ENCODE measurements around the gene MYBPHL.

MYBPHL gene

GRCh38 chr1:109263597-109264378 lies 43.0 kb downstream of the MYBPHL start (continued):
- TF ChIP-seq ZNF280D (tag by site-specific recombination; IDR thresholded peaks at IDR 0.05) (no peak), ZBTB20 (tag by site-specific recombination; IDR thresholded peaks at IDR 0.05) (no peak), ZFP69B (tag by site-specific recombination; IDR thresholded peaks at IDR 0.05) (no peak), ZNF391 (tag by site-specific recombination; IDR thresholded peaks at IDR 0.05; ENCODE audit: borderline replicate concordance, low read depth) (no peak), BCL11A (tag by site-specific recombination; IDR thresholded peaks at IDR 0.05; ENCODE audit: low read depth) (0 out of 2 replicates have a peak, but pooled peaks have one; percentile 33), ZEB2 (tag by site-specific recombination; IDR thresholded peaks at IDR 0.05) (peak; percentile 40; the same call in 1 of the 2 replicates), CTCF (tag by site-specific recombination; IDR thresholded peaks at IDR 0.05) (peak; percentile 97), YY2 (tag by site-specific recombination; IDR thresholded peaks at IDR 0.05) (no peak)

- TF ChIP-seq ZNF174 (tag by site-specific recombination; IDR thresholded peaks at IDR 0.05) (no peak), ZNF324 (tag by site-specific recombination; IDR thresholded peaks at IDR 0.05) (no peak), SP2 (tag by site-specific recombination; IDR thresholded peaks at IDR 0.05) (peak; percentile 47), GLI2 (tag by site-specific recombination; IDR thresholded peaks at IDR 0.05; ENCODE audit: borderline replicate concordance, low read depth) (no peak), ZFHX2 (tag by site-specific recombination; conservative IDR thresholded peaks at IDR 0.05) (0 out of 2 replicates have a peak, but pooled peaks have one; percentile 7), ZNF610 (tag by site-specific recombination; IDR thresholded peaks at IDR 0.05; ENCODE audit: borderline replicate concordance) (no peak), GLIS2 (tag by site-specific recombination; IDR thresholded peaks at IDR 0.05) (0 out of 2 replicates have a peak, but pooled peaks have one; percentile 19), KLF1 (tag by site-specific recombination; IDR thresholded peaks at IDR 0.05) (peak; percentile 64)
- ChIA-PET CTCF (interaction anchor here (0.6 to 4.5 kb wide), 14 partner anchors 9 to 327 kb away, joined by 3 to 42 read pairs (median 4); partner anchors contain the start of genes PSRC1, SARS1 and SORT1), POLR2A (no interaction called here)
Measured at GRCh38 chr1:109263234-109263596, 43.6 kb downstream of the MYBPHL start.

GRCh38 chr1:109262231-109263055 lies 44.4 kb downstream of the MYBPHL start:
- TF ChIP-seq ZNF791 (tag by site-specific recombination; IDR thresholded peaks at IDR 0.05) (no peak), ZNF132 (tag by site-specific recombination; IDR thresholded peaks at IDR 0.05; ENCODE audit: borderline replicate concordance) (no peak), ZNF19 (tag by site-specific recombination; IDR thresholded peaks at IDR 0.05; ENCODE audit: low read depth) (no peak), ZNF670 (tag by site-specific recombination; IDR thresholded peaks at IDR 0.05; ENCODE audit: low read depth) (no peak), ZSCAN5A (tag by site-specific recombination; IDR thresholded peaks at IDR 0.05) (no peak), BCL11B (tag by site-specific recombination; IDR thresholded peaks at IDR 0.05; ENCODE audit: low read depth) (no peak), KLF8 (tag by site-specific recombination; IDR thresholded peaks at IDR 0.05) (no peak), ZNF623 (tag by site-specific recombination; IDR thresholded peaks at IDR 0.05) (no peak)
- Histone ChIP-seq H3K4me3 (ENCODE audit: low read depth, low read length) (no peak overlapping the region), H3K4me1 (ENCODE audit: control insufficient read depth, insufficient read depth, low read length) (no peaks in the 10 kb centered on the region), H3K27ac (ENCODE audit: extremely low read depth, low read depth, low read length) (no peak overlapping the region), H3K36me3 (ENCODE audit: control insufficient read depth in 2 of 2, insufficient read depth in 1 of 2, low read length in 2 of 2) (peaks cover 0 to 84% of the 10 kb centered on the region in 2 experiments; a peak in 1 of 3 replicates), H3K9me3 (ENCODE audit: control insufficient read depth, insufficient read depth, low read depth, low read length) (no peaks in the 10 kb centered on the region)
- POLR2A ChIA-PET: no interaction called here
- CTCF ChIA-PET: interaction anchor here (0.6 to 4.5 kb wide), 11 partner anchors 8 to 326 kb away, joined by 3 to 42 read pairs (median 4); partner anchors contain the start of genes PSRC1, SARS1 and SORT1

More at GRCh38 chr1:109263234-109263596, 43.6 kb downstream of the MYBPHL start:
- no peak overlapping the region for H3K27ac ChIP-seq (ENCODE audit: extremely low read depth, low read depth, low read length)
- H3K4me1 ChIP-seq (ENCODE audit: control insufficient read depth, insufficient read depth, low read length): no peaks in the 10 kb centered on the region
- H3K9me3 ChIP-seq (ENCODE audit: control insufficient read depth, insufficient read depth, low read depth, low read length): no peaks in the 10 kb centered on the region
- no peak overlapping the region for H3K4me3 ChIP-seq (ENCODE audit: low read depth, low read length)
- H3K36me3 ChIP-seq (ENCODE audit: control insufficient read depth in 2 of 2, insufficient read depth in 1 of 2, low read length in 2 of 2): peaks cover 0 to 91% of the 10 kb centered on the region in 2 experiments; a peak in 1 of 3 replicates

All from HEK293 (cell line).